IPS-18a (cell line): ENCODE results near the gene VPS26C.

Experiments used
- H3K27ac ChIP-seq: one replicate; pipeline ENCODE4 v1.5.1; 2013; ENCODE audit warnings: low read length
- H3K27me3 ChIP-seq: one replicate; pipeline ENCODE4 v1.6.1; 2013; ENCODE audit warnings: mild to moderate bottlenecking, low read length; ENCODE audit not compliant: control insufficient read depth, insufficient read depth
- H3K36me3 ChIP-seq: one replicate; pipeline ENCODE4 v1.6.1; 2013; ENCODE audit warnings: low read depth, low read length; ENCODE audit not compliant: control insufficient read depth
- H3K4me1 ChIP-seq: one replicate; pipeline ENCODE4 v1.6.1; 2013; ENCODE audit warnings: low read depth, low read length; ENCODE audit not compliant: control insufficient read depth
- H3K4me3 ChIP-seq: one replicate; pipeline ENCODE4 v1.5.1; 2013; ENCODE audit warnings: low read length
- H3K9ac ChIP-seq: one replicate; pipeline ENCODE4 v1.6.1; 2013; ENCODE audit warnings: mild to moderate bottlenecking, low read length, moderate library complexity
- H3K9me3 ChIP-seq: one replicate; pipeline ENCODE4 v1.6.1; 2013; ENCODE audit warnings: low read depth, low read length; ENCODE audit not compliant: control insufficient read depth

VPS26C gene

GRCh38 chr21:37195610-37196009, 71.5 kb downstream of the VPS26C start:
- no peak overlapping the region for H3K9ac ChIP-seq
- H3K36me3 ChIP-seq = peaks cover 3% of the 10 kb centered on the region
- H3K27ac ChIP-seq = no peak overlapping the region
- H3K9me3 ChIP-seq = no peaks in the 10 kb centered on the region
- no peaks in the 10 kb centered on the region for H3K27me3 ChIP-seq
- H3K4me3 ChIP-seq = no peak overlapping the region
- no peaks in the 10 kb centered on the region for H3K4me1 ChIP-seq

GRCh38 chr21:37195059-37195458, 72.1 kb downstream of the VPS26C start:
- Histone ChIP-seq H3K27ac (no peak overlapping the region), H3K4me1 (no peaks in the 10 kb centered on the region), H3K27me3 (no peaks in the 10 kb centered on the region), H3K9me3 (no peaks in the 10 kb centered on the region), H3K4me3 (no peak overlapping the region), H3K9ac (no peak overlapping the region), H3K36me3 (peaks cover 3% of the 10 kb centered on the region)

- no peak overlapping the region for H3K9ac ChIP-seq
- H3K4me1 ChIP-seq = no peaks in the 10 kb centered on the region
- no peaks in the 10 kb centered on the region for H3K27me3 ChIP-seq
- peaks cover 3% of the 10 kb centered on the region for H3K36me3 ChIP-seq
- H3K9me3 ChIP-seq = no peaks in the 10 kb centered on the region
- H3K4me3 ChIP-seq = no peak overlapping the region
- H3K27ac ChIP-seq = no peak overlapping the region
Measured at GRCh38 chr21:37193676-37194075, 73.5 kb downstream of the VPS26C start.

- no peak overlapping the region for H3K9ac ChIP-seq
- H3K36me3 ChIP-seq = peaks cover 3% of the 10 kb centered on the region
- no peaks in the 10 kb centered on the region for H3K27me3 ChIP-seq
- no peak overlapping the region for H3K4me3 ChIP-seq
- no peaks in the 10 kb centered on the region for H3K4me1 ChIP-seq
- H3K9me3 ChIP-seq = no peaks in the 10 kb centered on the region
- H3K27ac ChIP-seq = no peak overlapping the region
Measured at GRCh38 chr21:37193006-37193405, 74.1 kb downstream of the VPS26C start.

- H3K36me3 ChIP-seq = peaks cover 4% of the 10 kb centered on the region
Measured at GRCh38 chr21:37192019-37192418, 75.1 kb downstream of the VPS26C start.

GRCh38 chr21:37188825-37189224, 78.3 kb downstream of the VPS26C start:
- H3K36me3 ChIP-seq = peaks cover 6% of the 10 kb centered on the region
- no peaks in the 10 kb centered on the region for H3K27me3 ChIP-seq
- no peak overlapping the region for H3K27ac ChIP-seq
- H3K9ac ChIP-seq = no peak overlapping the region
- no peaks in the 10 kb centered on the region for H3K9me3 ChIP-seq
- H3K4me3 ChIP-seq = no peak overlapping the region
- no peaks in the 10 kb centered on the region for H3K4me1 ChIP-seq

More at GRCh38 chr21:37192019-37192418, 75.1 kb downstream of the VPS26C start:
- Histone ChIP-seq H3K4me1 (no peaks in the 10 kb centered on the region), H3K27ac (no peak overlapping the region), H3K27me3 (no peaks in the 10 kb centered on the region), H3K9ac (no peak overlapping the region), H3K9me3 (no peaks in the 10 kb centered on the region), H3K4me3 (no peak overlapping the region)

DNA sequence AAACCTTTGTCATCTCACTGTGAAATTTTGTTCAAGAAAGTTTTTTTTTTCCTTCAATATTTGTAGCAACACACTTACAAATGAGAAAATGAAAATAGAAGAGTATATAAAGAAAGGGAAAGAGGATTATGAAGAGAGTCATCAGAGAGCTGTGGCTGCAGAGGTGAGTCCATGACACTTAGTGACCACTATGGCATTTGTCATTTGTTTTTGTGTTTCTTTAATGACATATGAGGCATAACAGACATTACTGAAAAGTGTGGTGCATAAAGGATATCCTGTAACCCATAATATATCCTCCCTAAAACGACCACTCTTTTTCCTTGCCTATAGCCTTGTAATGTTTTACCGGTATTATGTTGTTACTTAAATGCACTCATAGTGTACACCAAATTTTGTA, 80.2 kb downstream of the VPS26C start:
- Histone ChIP-seq H3K4me3 (no peak overlapping the region), H3K27me3 (no peaks in the 10 kb centered on the region), H3K36me3 (peaks cover 9% of the 10 kb centered on the region), H3K9ac (no peak overlapping the region), H3K27ac (no peak overlapping the region), H3K4me1 (no peaks in the 10 kb centered on the region), H3K9me3 (no peaks in the 10 kb centered on the region)

GRCh38 chr21:37184784-37185593, 82.1 kb downstream of the VPS26C start:
- no peaks in the 10 kb centered on the region for H3K4me1 ChIP-seq
- no peaks in the 10 kb centered on the region for H3K27me3 ChIP-seq
- peaks cover 7% of the 10 kb centered on the region for H3K36me3 ChIP-seq
- no peak overlapping the region for H3K4me3 ChIP-seq
- no peak overlapping the region for H3K9ac ChIP-seq
- no peak overlapping the region for H3K27ac ChIP-seq
- H3K9me3 ChIP-seq = no peaks in the 10 kb centered on the region

GRCh38 chr21:37183749-37184148, 83.4 kb downstream of the VPS26C start:
- H3K9ac ChIP-seq = no peak overlapping the region
- no peaks in the 10 kb centered on the region for H3K9me3 ChIP-seq
- H3K4me3 ChIP-seq = no peak overlapping the region
- no peaks in the 10 kb centered on the region for H3K4me1 ChIP-seq
- no peaks in the 10 kb centered on the region for H3K27me3 ChIP-seq
- no peak overlapping the region for H3K27ac ChIP-seq
- peaks cover 7% of the 10 kb centered on the region for H3K36me3 ChIP-seq

DNA sequence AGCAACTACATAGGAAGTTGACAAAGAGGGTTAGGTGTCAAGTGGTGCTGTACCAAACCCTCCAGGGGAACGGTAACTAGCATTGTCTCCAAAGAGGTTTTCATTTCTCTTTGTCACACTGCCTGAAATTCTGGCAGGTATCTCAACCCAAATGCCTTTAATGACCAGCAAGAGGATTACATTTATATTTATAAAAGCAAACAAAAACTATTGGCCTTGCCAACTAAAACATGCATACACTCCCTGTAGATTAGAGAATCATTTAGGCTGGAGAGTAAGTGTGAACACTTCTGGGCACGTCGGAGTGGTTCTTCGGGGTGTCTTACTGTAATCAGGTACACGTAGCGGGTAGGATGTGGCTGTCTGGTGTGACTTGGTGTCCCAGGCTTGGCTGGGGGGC, 84.9 kb downstream of the VPS26C start:
- Histone ChIP-seq H3K4me1 (no peaks in the 10 kb centered on the region), H3K36me3 (peaks cover 7% of the 10 kb centered on the region), H3K9me3 (no peaks in the 10 kb centered on the region), H3K27ac (no peak overlapping the region), H3K4me3 (no peak overlapping the region), H3K27me3 (no peaks in the 10 kb centered on the region), H3K9ac (no peak overlapping the region)

DNA sequence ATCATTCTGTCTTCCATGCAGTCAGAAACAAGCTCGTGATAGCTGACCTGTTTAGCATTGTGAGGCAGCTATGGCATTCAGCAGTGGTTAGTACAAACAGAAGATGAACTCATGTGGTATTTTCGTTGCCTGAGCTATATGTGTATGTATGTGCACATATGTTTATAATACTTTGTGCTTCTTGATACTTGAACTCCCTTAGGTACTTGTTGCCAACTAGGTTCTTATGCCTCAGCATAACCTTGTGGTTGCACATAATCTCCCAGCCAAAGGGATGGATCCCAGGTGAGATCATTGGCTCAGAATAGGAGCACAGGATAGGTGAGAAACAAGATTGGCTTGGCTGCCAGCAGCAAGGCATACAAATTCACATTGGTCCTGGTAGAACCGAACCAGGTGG, 86.1 kb downstream of the VPS26C start:
- no peak overlapping the region for H3K4me3 ChIP-seq
- no peak overlapping the region for H3K9ac ChIP-seq
- no peak overlapping the region for H3K27ac ChIP-seq
- no peaks in the 10 kb centered on the region for H3K9me3 ChIP-seq
- no peaks in the 10 kb centered on the region for H3K27me3 ChIP-seq
- H3K36me3 ChIP-seq = peaks cover 4% of the 10 kb centered on the region
- no peaks in the 10 kb centered on the region for H3K4me1 ChIP-seq

DNA sequence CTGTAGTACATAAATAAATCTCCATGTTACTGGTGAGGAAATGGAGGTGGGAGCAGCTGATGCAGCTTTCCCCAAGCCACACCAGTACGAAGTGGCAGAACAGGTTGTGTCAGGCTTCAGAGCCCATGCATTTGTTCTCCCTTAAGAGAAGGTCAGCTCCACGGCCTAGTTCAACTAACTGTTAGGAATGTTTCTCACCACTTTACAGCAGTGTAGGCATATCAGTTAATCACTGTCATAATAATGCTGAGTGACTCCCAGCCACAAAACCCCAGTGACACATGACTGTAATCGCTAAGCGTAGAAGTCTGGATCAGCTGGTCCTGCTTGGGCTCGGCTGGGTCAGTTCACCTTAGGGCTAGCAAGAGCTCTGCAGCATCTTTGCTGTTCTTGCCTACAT, 90.4 kb downstream of the VPS26C start:
- H3K4me1 ChIP-seq = no peaks in the 10 kb centered on the region
- no peak overlapping the region for H3K4me3 ChIP-seq
- H3K9ac ChIP-seq = no peak overlapping the region
- H3K36me3 ChIP-seq = peaks cover 4% of the 10 kb centered on the region
- H3K27ac ChIP-seq = no peak overlapping the region
- H3K27me3 ChIP-seq = no peaks in the 10 kb centered on the region
- H3K9me3 ChIP-seq = no peaks in the 10 kb centered on the region
